ENCODE data around the gene C1QC.

DNA sequence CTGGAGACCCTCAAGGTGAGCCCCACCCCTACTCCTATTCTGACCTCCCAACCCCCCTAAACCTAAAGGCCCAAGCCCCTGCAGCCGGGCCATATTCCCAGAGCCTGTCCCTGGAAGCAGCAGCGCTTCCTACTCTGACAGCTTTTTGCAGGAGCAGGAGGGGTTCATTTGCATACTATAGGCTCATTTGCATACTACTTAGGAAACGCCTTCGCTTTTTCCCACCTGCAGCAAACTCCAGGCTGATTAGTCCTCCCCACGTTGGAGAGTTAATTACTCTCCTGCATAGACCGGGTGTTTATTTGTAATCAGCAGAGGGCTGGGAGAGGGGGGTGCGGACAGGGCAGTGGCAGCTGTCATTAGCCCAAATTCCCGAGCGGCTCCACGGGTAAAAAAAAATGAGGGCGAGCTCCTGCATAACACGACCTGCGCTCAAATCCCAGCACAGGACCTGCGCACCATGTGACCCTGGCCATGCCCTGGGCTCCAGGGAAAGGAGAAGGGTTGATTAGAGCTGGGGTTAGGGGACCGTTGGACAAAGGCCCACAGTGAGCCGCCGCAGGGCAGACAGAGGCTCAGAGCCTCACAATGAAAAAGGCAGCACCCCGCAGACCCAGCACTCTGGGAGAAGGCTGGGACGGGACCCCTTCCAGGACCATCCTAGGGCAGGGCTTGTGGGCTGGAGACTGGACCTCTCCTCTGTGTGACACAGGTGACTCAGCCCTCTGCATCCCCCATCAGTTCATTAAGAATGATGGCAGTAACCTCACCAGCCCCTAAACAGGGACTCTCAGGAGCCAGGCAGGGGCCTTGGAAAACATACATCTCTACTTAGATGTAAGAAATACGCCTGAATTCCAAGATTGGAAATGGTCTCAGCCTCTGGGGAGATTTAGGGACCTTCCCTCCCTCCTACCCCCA lies 16.9 kb upstream of the C1QC start:
- TF ChIP-seq, protein P1, sequence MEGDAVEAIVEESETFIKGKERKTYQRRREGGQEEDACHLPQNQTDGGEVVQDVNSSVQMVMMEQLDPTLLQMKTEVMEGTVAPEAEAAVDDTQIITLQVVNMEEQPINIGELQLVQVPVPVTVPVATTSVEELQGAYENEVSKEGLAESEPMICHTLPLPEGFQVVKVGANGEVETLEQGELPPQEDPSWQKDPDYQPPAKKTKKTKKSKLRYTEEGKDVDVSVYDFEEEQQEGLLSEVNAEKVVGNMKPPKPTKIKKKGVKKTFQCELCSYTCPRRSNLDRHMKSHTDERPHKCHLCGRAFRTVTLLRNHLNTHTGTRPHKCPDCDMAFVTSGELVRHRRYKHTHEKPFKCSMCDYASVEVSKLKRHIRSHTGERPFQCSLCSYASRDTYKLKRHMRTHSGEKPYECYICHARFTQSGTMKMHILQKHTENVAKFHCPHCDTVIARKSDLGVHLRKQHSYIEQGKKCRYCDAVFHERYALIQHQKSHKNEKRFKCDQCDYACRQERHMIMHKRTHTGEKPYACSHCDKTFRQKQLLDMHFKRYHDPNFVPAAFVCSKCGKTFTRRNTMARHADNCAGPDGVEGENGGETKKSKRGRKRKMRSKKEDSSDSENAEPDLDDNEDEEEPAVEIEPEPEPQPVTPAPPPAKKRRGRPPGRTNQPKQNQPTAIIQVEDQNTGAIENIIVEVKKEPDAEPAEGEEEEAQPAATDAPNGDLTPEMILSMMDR (IDR thresholded peaks at IDR 0.05 in 2 of 3, conservative IDR thresholded peaks at IDR 0.05 in 1 of 3; ENCODE audit: borderline replicate concordance in 1 of 3, insufficient read depth in 1 of 3, low read depth in 2 of 3, low read length in 2 of 3), result no peak
- no peak for TF ChIP-seq POLR2A (IDR thresholded peaks at IDR 0.05; ENCODE audit: borderline replicate concordance, extremely low read depth, insufficient read depth, insufficient read length)
- no peak for TF ChIP-seq ZFX (IDR thresholded peaks at IDR 0.05)
- TF ChIP-seq, protein P2, sequence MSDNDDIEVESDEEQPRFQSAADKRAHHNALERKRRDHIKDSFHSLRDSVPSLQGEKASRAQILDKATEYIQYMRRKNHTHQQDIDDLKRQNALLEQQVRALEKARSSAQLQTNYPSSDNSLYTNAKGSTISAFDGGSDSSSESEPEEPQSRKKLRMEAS (IDR thresholded peaks at IDR 0.05), result no peak
- TF ChIP-seq, protein P3, sequence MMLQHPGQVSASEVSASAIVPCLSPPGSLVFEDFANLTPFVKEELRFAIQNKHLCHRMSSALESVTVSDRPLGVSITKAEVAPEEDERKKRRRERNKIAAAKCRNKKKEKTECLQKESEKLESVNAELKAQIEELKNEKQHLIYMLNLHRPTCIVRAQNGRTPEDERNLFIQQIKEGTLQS (IDR thresholded peaks at IDR 0.05), result no peak
- no peak for TF ChIP-seq EZH2phosphoT487 (IDR thresholded peaks at IDR 0.05; ENCODE audit: borderline replicate concordance)
- TF ChIP-seq JUND (IDR thresholded peaks at IDR 0.05), result no peak
- TF ChIP-seq, protein P4, sequence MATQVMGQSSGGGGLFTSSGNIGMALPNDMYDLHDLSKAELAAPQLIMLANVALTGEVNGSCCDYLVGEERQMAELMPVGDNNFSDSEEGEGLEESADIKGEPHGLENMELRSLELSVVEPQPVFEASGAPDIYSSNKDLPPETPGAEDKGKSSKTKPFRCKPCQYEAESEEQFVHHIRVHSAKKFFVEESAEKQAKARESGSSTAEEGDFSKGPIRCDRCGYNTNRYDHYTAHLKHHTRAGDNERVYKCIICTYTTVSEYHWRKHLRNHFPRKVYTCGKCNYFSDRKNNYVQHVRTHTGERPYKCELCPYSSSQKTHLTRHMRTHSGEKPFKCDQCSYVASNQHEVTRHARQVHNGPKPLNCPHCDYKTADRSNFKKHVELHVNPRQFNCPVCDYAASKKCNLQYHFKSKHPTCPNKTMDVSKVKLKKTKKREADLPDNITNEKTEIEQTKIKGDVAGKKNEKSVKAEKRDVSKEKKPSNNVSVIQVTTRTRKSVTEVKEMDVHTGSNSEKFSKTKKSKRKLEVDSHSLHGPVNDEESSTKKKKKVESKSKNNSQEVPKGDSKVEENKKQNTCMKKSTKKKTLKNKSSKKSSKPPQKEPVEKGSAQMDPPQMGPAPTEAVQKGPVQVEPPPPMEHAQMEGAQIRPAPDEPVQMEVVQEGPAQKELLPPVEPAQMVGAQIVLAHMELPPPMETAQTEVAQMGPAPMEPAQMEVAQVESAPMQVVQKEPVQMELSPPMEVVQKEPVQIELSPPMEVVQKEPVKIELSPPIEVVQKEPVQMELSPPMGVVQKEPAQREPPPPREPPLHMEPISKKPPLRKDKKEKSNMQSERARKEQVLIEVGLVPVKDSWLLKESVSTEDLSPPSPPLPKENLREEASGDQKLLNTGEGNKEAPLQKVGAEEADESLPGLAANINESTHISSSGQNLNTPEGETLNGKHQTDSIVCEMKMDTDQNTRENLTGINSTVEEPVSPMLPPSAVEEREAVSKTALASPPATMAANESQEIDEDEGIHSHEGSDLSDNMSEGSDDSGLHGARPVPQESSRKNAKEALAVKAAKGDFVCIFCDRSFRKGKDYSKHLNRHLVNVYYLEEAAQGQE (IDR thresholded peaks at IDR 0.05; ENCODE audit: low read depth), result no peak
- no peak for TF ChIP-seq EZH2 (IDR thresholded peaks at IDR 0.05)
- TF ChIP-seq SRF (IDR thresholded peaks at IDR 0.05; ENCODE audit: low read depth), result no peak
- no peak for TF ChIP-seq POLR2AphosphoS5 (IDR thresholded peaks at IDR 0.05; ENCODE audit: low read depth, low read length)
- TF ChIP-seq, protein P5, sequence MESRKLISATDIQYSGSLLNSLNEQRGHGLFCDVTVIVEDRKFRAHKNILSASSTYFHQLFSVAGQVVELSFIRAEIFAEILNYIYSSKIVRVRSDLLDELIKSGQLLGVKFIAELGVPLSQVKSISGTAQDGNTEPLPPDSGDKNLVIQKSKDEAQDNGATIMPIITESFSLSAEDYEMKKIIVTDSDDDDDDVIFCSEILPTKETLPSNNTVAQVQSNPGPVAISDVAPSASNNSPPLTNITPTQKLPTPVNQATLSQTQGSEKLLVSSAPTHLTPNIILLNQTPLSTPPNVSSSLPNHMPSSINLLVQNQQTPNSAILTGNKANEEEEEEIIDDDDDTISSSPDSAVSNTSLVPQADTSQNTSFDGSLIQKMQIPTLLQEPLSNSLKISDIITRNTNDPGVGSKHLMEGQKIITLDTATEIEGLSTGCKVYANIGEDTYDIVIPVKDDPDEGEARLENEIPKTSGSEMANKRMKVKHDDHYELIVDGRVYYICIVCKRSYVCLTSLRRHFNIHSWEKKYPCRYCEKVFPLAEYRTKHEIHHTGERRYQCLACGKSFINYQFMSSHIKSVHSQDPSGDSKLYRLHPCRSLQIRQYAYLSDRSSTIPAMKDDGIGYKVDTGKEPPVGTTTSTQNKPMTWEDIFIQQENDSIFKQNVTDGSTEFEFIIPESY (IDR thresholded peaks at IDR 0.05; ENCODE audit: extremely low read depth, insufficient replicate concordance, low read length), result no peak
- TF ChIP-seq YY1 (IDR thresholded peaks at IDR 0.05; ENCODE audit: extremely low read depth, insufficient replicate concordance, low read depth, low read length), result no peak
